ENCODE data around the gene CEP295NL. TPM values are rescaled to one million over a fixed set of nuclear protein-coding genes. Genes with fewer than 3 reads are reported as not detected.

Gene CEP295NL
- total and polyA plus RNA-seq, 2 of the 13 experiments (the other 11 are each of a cell fraction or from before 2014, with no cell fraction given), result not detected

- TF ChIP-seq, protein P1, sequence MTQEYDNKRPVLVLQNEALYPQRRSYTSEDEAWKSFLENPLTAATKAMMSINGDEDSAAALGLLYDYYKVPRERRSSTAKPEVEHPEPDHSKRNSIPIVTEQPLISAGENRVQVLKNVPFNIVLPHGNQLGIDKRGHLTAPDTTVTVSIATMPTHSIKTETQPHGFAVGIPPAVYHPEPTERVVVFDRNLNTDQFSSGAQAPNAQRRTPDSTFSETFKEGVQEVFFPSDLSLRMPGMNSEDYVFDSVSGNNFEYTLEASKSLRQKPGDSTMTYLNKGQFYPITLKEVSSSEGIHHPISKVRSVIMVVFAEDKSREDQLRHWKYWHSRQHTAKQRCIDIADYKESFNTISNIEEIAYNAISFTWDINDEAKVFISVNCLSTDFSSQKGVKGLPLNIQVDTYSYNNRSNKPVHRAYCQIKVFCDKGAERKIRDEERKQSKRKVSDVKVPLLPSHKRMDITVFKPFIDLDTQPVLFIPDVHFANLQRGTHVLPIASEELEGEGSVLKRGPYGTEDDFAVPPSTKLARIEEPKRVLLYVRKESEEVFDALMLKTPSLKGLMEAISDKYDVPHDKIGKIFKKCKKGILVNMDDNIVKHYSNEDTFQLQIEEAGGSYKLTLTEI (CRISPR knock-in tag; conservative IDR thresholded peaks at IDR 0.05), result no peak
- TF ChIP-seq CBX5 (CRISPR knock-in tag; IDR thresholded peaks at IDR 0.05; ENCODE audit: borderline replicate concordance) (0 out of 2 replicates have a peak, but pooled peaks have one; percentile 20), MAFK (conservative IDR thresholded peaks at IDR 0.05 in 1 of 2, IDR thresholded peaks at IDR 0.05 in 1 of 2; ENCODE audit: low read length in 2 of 2) (peak in 1 of 2 experiments; percentile 5; a peak in 2 of 4 replicates), KDM5B (CRISPR knock-in tag; IDR thresholded peaks at IDR 0.05; ENCODE audit: borderline replicate concordance) (0 out of 2 replicates have a peak, but pooled peaks have one; percentile 60), PTBP1 (IDR thresholded peaks at IDR 0.05; ENCODE audit: low read depth, low read length, poor library complexity, severe bottlenecking) (peak; percentile 48), SOX13 (IDR thresholded peaks at IDR 0.05) (no peak), SOX13 (CRISPR knock-in tag; conservative IDR thresholded peaks at IDR 0.05 in 1 of 2, IDR thresholded peaks at IDR 0.05 in 1 of 2) (peak in 1 of 2 experiments; percentile 13; a peak in 1 of 4 replicates), ZFX (CRISPR knock-in tag; IDR thresholded peaks at IDR 0.05; ENCODE audit: low read depth) (0 out of 2 replicates have a peak, but pooled peaks have one; percentile 2), CAMTA2 (CRISPR knock-in tag; IDR thresholded peaks at IDR 0.05; ENCODE audit: borderline replicate concordance) (0 out of 2 replicates have a peak, but pooled peaks have one; percentile 83), SMAD3 (CRISPR knock-in tag; IDR thresholded peaks at IDR 0.05) (peak; percentile 23; the same call in 1 of the 2 replicates), ZSCAN21 (CRISPR knock-in tag; IDR thresholded peaks at IDR 0.05; ENCODE audit: borderline replicate concordance) (0 out of 2 replicates have a peak, but pooled peaks have one; percentile 8), GPN1 (CRISPR knock-in tag; IDR thresholded peaks at IDR 0.05; ENCODE audit: borderline replicate concordance) (no peak), ZSCAN5A (CRISPR knock-in tag; IDR thresholded peaks at IDR 0.05; ENCODE audit: borderline replicate concordance) (no peak), ZNF709 (CRISPR knock-in tag; IDR thresholded peaks at IDR 0.05) (0 out of 2 replicates have a peak, but pooled peaks have one; percentile 48), MXD1 (CRISPR knock-in tag; IDR thresholded peaks at IDR 0.05) (0 out of 2 replicates have a peak, but pooled peaks have one; percentile 27), ETV5 (CRISPR knock-in tag; IDR thresholded peaks at IDR 0.05; ENCODE audit: borderline replicate concordance) (peak; percentile 30; the same call in 1 of the 2 replicates), MTA1 (CRISPR knock-in tag; IDR thresholded peaks at IDR 0.05; ENCODE audit: borderline replicate concordance) (0 out of 2 replicates have a peak, but pooled peaks have one; percentile 10), ZNF782 (CRISPR knock-in tag; IDR thresholded peaks at IDR 0.05; ENCODE audit: borderline replicate concordance) (0 out of 2 replicates have a peak, but pooled peaks have one; percentile 50)
- TF ChIP-seq, protein P2, sequence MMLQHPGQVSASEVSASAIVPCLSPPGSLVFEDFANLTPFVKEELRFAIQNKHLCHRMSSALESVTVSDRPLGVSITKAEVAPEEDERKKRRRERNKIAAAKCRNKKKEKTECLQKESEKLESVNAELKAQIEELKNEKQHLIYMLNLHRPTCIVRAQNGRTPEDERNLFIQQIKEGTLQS (CRISPR knock-in tag; IDR thresholded peaks at IDR 0.05), result peak; percentile 73
Observed at GRCh38 chr17:78933959-78934568, 31.1 kb upstream of the CEP295NL start (continued).

All from HepG2 (cell line).